ENCODE data around the gene LRRC4C.

LRRC4C gene

DNA sequence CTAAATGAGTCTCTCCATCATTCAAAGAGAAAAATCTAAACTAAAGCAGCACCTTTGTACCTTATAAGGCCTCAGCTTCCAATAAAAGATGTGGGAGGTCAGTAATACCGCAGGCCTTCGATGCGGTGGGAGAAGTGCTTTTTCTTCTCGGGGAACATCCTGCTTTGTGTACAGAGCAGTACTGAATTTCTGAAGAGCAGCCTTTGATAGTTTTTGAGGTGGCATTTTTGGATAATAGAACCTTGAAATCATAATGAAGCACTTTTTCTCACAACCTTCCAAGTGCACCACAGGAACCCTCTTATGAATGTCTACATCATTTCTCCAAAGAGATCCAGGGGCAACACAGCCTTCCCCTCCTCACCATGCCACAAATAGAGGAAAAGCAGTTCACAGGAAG, 39.6 kb downstream of the LRRC4C start:
- DNase-seq (no peak), ATAC-seq (ENCODE audit: insufficient read depth, low read depth) (no peak)
- H3K4me3 ChIP-seq (ENCODE audit: low read depth in 1 of 2, low read length in 2 of 2): no peak overlapping the region
- H3K36me3 ChIP-seq (ENCODE audit: insufficient read depth, low read length): no peaks in the 10 kb centered on the region
- H3K9ac ChIP-seq (ENCODE audit: low read depth, low read length): no peak overlapping the region
- no peaks in the 10 kb centered on the region for H3K27me3 ChIP-seq (ENCODE audit: insufficient read depth, low read length, poor library complexity)
- no peak overlapping the region for H2AFZ ChIP-seq (ENCODE audit: low read depth, low read length)
- H3K4me1 ChIP-seq (ENCODE audit: insufficient read depth, low read length): no peaks in the 10 kb centered on the region
- H3K9me3 ChIP-seq (ENCODE audit: insufficient read depth, low read length, severe bottlenecking): no peaks in the 10 kb centered on the region
- no peaks in the 10 kb centered on the region for H4K20me1 ChIP-seq (ENCODE audit: insufficient read depth, low read length)
- no peaks in the 10 kb centered on the region for H3K79me2 ChIP-seq (ENCODE audit: insufficient read depth, low read length)
- no peak overlapping the region for H3K27ac ChIP-seq (ENCODE audit: low read length)
- H3K4me2 ChIP-seq (ENCODE audit: insufficient read depth, low read length): no peak overlapping the region
- no peak for TF ChIP-seq EZH2 (IDR thresholded peaks at IDR 0.05; ENCODE audit: borderline replicate concordance, low read depth, low read length, severe bottlenecking)
- TF ChIP-seq, protein P1, sequence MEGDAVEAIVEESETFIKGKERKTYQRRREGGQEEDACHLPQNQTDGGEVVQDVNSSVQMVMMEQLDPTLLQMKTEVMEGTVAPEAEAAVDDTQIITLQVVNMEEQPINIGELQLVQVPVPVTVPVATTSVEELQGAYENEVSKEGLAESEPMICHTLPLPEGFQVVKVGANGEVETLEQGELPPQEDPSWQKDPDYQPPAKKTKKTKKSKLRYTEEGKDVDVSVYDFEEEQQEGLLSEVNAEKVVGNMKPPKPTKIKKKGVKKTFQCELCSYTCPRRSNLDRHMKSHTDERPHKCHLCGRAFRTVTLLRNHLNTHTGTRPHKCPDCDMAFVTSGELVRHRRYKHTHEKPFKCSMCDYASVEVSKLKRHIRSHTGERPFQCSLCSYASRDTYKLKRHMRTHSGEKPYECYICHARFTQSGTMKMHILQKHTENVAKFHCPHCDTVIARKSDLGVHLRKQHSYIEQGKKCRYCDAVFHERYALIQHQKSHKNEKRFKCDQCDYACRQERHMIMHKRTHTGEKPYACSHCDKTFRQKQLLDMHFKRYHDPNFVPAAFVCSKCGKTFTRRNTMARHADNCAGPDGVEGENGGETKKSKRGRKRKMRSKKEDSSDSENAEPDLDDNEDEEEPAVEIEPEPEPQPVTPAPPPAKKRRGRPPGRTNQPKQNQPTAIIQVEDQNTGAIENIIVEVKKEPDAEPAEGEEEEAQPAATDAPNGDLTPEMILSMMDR (IDR thresholded peaks at IDR 0.05; ENCODE audit: borderline replicate concordance, extremely low read depth, low read length, poor library complexity, severe bottlenecking): no peak

DNA sequence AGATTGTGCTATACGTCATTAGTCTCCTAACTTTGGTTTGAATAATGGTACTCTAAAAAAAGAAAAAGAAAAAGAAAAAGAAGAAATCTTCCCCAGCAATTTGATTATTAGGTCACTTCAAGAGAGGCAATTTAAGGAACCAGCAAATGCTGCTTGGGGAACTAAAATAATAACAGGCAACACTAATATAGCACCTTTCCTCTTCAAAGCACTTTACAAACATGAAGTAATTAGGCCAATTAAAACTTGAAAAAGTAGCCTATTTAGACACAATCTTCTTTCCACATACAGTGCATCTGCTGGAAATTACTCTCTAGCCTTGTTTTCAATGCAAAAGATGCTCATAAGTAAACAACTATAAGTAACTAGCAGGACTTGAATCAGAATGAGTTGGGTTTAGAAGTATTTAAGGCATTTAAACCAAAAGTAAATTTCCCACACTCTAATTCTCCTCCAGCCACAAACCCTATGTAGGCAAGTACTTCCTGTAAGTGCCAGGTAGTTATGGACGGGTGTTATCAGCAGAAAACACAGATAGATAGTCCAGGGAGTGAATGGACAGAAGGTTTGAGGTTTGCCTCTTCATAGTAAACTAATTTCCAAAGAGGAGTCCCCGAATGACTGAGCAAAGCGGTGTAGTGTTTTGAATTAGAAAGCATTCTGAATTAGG, 44.5 kb downstream of the LRRC4C start:
- Histone ChIP-seq H3K36me3 (ENCODE audit: insufficient read depth, low read length) (no peaks in the 10 kb centered on the region), H3K27ac (ENCODE audit: low read length) (no peak overlapping the region), H3K9ac (ENCODE audit: low read depth, low read length) (no peak overlapping the region), H3K9me3 (ENCODE audit: insufficient read depth, low read length, severe bottlenecking) (no peaks in the 10 kb centered on the region), H3K4me2 (ENCODE audit: insufficient read depth, low read length) (no peak overlapping the region), H2AFZ (ENCODE audit: low read depth, low read length) (no peak overlapping the region), H3K79me2 (ENCODE audit: insufficient read depth, low read length) (no peaks in the 10 kb centered on the region), H3K27me3 (ENCODE audit: insufficient read depth, low read length, poor library complexity) (no peaks in the 10 kb centered on the region), H4K20me1 (ENCODE audit: insufficient read depth, low read length) (no peaks in the 10 kb centered on the region), H3K4me3 (ENCODE audit: low read depth in 1 of 2, low read length in 2 of 2) (no peak overlapping the region), H3K4me1 (ENCODE audit: insufficient read depth, low read length) (no peaks in the 10 kb centered on the region)
- TF ChIP-seq, protein P1 (IDR thresholded peaks at IDR 0.05; ENCODE audit: borderline replicate concordance, extremely low read depth, low read length, poor library complexity, severe bottlenecking): no peak
- no peak for TF ChIP-seq EZH2 (IDR thresholded peaks at IDR 0.05; ENCODE audit: borderline replicate concordance, low read depth, low read length, severe bottlenecking)
- ATAC-seq (ENCODE audit: insufficient read depth, low read depth) (no peak), DNase-seq (no peak)

DNA sequence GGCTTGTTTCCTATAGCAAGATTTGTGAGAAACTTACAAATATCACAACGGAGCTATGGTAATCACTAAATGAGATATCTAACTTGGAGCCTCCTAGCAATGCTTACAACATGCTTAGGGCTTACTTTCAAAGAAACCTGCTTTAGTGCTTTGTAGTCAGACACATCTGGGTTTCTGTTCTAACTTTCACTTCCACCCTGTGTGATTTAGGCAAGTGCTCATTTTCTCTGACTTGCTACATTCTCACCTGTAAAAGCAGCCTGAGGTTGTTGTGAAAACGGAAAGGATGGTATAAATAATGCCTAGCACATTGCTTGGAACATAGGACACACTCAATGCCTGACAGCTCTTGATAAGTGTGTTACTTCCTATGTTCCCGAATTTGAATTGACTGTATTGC, 45.6 kb downstream of the LRRC4C start:
- DNase-seq: no peak
- no peak overlapping the region for H3K4me2 ChIP-seq (ENCODE audit: insufficient read depth, low read length)
- H3K27me3 ChIP-seq (ENCODE audit: insufficient read depth, low read length, poor library complexity): no peaks in the 10 kb centered on the region
- no peaks in the 10 kb centered on the region for H3K36me3 ChIP-seq (ENCODE audit: insufficient read depth, low read length)
- H3K27ac ChIP-seq (ENCODE audit: low read length): no peak overlapping the region
- H3K4me1 ChIP-seq (ENCODE audit: insufficient read depth, low read length): no peaks in the 10 kb centered on the region
- H3K9me3 ChIP-seq (ENCODE audit: insufficient read depth, low read length, severe bottlenecking): no peaks in the 10 kb centered on the region
- H3K9ac ChIP-seq (ENCODE audit: low read depth, low read length): no peak overlapping the region
- H3K4me3 ChIP-seq (ENCODE audit: low read depth in 1 of 2, low read length in 2 of 2): no peak overlapping the region
- H4K20me1 ChIP-seq (ENCODE audit: insufficient read depth, low read length): no peaks in the 10 kb centered on the region
- ATAC-seq (ENCODE audit: insufficient read depth, low read depth): no peak
- H3K79me2 ChIP-seq (ENCODE audit: insufficient read depth, low read length): no peaks in the 10 kb centered on the region
- TF ChIP-seq, protein P1 (IDR thresholded peaks at IDR 0.05; ENCODE audit: borderline replicate concordance, extremely low read depth, low read length, poor library complexity, severe bottlenecking): no peak
- TF ChIP-seq EZH2 (IDR thresholded peaks at IDR 0.05; ENCODE audit: borderline replicate concordance, low read depth, low read length, severe bottlenecking): no peak
- H2AFZ ChIP-seq (ENCODE audit: low read depth, low read length): no peak overlapping the region
